HG03439 (cell line): ENCODE data around the gene SLC8A3.
A peak's percentile ranks its signal among the peaks of the same experiment; 100 is the strongest.
"Not testable (repeated sequence)": the region's sequence is repeated elsewhere in the genome, so short reads cannot be mapped to it uniquely, and the experiment has no call there.

Experiments used
- ATAC-seq: cut with Tn5 transposase; IDR thresholded peaks from one replicate; pipeline ENCODE4 v1.9.1; 2021; ENCODE audit warnings: mild to moderate bottlenecking, moderate library complexity; ENCODE audit not compliant: unreplicated experiment

SLC8A3 gene, protein sequence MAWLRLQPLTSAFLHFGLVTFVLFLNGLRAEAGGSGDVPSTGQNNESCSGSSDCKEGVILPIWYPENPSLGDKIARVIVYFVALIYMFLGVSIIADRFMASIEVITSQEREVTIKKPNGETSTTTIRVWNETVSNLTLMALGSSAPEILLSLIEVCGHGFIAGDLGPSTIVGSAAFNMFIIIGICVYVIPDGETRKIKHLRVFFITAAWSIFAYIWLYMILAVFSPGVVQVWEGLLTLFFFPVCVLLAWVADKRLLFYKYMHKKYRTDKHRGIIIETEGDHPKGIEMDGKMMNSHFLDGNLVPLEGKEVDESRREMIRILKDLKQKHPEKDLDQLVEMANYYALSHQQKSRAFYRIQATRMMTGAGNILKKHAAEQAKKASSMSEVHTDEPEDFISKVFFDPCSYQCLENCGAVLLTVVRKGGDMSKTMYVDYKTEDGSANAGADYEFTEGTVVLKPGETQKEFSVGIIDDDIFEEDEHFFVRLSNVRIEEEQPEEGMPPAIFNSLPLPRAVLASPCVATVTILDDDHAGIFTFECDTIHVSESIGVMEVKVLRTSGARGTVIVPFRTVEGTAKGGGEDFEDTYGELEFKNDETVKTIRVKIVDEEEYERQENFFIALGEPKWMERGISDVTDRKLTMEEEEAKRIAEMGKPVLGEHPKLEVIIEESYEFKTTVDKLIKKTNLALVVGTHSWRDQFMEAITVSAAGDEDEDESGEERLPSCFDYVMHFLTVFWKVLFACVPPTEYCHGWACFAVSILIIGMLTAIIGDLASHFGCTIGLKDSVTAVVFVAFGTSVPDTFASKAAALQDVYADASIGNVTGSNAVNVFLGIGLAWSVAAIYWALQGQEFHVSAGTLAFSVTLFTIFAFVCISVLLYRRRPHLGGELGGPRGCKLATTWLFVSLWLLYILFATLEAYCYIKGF

GRCh38 chr14:70188659-70189455 lies at the start of gene SLC8A3:
Gene SLC8A3 (minus strand): TSS chr14:70188951. CDS start chr14:70168422, 20,529 bp downstream.
- ATAC-seq, result peak; percentile 40

- no peak for ATAC-seq
These were observed 49.0 kb upstream of the SLC8A3 start for GRCh38 chr14:70237710-70238109.

GRCh38 chr14:70234066-70234950 lies 45.6 kb upstream of the SLC8A3 start:
- no peak for ATAC-seq

DNA sequence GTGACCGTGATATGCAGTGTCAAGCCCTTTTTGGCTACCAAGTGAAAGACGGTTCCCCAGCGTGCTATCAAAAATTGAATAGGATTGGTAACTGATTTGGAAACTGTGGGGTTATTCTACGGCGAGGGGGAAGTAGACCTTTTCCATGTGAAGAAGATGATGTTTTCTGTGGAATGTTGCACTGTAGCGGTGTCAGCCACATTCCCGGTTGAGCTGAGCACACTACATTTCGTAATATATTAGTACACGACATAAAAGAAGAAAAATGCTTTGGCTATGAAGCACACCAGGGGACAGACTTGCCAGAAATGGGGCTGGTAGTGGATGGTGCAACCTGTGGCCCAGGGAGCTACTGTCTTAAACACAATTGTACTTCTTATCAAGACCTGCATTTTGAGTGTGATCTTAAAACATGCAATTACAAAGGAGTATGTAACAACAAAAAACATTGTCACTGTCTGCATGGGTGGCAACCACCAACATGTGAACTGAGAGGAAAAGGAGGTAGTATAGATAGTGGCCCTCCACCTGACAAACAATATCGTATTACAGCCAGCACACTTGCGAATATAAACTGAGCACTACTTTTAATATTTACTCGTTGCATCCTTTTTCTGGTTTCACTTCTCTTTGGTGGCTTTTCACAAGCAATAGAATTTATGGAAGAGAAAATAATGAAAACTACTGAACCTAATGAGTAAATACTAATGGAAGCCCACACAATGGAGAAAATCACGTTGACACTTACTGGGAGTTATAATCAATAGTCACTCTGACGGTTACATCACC lies 43.2 kb upstream of the SLC8A3 start:
- not testable (repeated sequence) for ATAC-seq

DNA sequence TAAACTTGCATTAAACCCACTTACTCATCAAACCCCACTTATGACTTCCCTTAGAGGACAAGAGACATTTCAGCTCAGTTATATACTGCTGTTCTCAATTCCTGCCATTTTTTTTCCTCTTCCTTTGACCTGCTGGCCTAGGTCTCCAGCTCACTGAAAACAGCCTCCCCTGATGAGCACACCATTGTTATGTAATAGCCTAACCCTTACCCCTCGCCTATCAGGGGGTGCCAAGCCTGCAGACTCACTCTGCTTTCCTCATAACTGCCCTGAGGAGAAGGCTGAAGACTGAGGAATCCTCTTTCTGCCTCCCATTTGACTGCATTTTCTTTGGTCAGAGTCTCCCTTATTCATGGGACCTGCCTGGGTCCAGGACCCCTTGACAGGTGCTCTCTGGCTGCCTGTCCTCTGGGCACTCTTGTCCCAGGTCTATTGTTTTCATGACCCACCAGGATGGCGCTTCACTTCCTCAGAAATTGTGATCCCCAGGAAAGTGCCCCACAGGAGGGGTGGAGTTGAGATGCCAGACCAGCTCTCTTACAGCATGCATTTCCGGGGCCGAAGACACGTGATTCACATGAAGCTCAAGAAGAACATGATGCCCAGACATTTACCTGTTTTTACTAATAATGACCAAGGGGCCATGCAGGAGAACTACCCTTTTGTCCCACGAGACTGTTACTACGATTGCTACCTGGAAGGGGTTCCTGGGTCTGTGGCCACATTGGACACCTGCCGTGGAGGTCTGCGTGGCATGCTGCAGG lies 41.3 kb upstream of the SLC8A3 start:
- ATAC-seq, result not testable (repeated sequence)

DNA sequence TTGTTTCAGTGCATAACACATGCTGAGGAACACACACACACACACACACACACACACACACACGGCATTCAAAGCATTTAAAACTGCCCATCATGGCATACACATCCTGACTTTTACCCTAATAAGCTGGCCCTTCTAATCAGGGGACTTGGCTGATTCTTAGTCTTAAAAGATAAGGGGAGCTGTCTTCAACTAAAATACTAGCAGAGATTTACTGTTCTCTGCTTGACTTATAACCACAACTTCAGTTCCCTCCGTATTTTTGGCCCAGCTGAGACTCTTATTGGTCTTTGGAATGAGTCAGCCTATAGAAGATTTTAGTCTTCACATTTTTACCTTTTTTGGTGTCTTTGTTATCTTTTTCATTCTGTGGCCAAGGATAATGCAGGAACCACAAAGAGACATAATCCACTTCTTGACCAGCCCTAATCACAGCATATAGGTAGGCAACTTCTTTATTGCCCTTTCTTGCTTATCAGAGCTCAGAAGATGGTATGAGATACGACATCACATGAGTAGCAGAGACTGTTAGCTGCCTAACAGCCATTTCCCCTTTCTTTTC lies 25.1 kb upstream of the SLC8A3 start:
- ATAC-seq, result no peak

- no peak for ATAC-seq
These were observed 24.0 kb upstream of the SLC8A3 start for GRCh38 chr14:70212752-70213151.

DNA sequence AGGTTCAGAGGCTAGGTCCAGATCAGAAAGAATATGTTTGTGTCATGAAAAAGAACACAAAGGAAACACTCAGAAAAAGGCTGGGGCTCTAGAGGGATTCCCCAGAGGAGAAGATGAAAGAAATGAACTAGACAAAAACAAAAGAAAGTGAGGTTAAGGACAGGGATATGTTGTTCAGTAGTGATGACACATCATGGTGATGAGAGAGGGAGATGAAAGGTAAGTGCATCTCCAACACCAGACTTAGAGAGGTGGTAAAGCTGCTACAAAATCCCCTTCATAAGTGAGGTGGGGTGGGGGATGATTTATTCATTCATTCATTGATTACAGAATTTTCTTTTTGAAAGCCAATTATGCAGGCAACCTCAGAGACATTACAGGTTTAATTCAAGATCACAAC lies 19.6 kb upstream of the SLC8A3 start:
- no peak for ATAC-seq

DNA sequence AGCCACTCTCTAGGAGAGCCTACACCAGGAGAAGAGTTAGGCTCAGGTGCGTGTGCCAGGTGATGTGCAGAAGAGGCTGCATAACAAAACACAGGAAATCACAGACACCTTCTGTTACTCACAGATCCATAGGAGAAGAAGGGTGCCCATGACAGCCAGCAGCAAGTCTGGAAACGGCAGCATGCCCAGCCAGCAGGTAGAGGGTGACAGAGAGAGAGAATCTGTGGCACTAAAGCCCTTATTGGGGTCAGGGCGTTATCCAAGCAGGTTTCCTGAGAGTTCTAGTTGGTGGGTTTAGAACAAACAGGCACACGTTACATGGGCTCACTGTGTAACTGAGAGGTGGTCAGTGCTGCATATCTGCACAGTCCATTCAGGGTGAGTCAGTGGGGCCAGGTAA lies 14.9 kb upstream of the SLC8A3 start:
- ATAC-seq, result no peak

DNA sequence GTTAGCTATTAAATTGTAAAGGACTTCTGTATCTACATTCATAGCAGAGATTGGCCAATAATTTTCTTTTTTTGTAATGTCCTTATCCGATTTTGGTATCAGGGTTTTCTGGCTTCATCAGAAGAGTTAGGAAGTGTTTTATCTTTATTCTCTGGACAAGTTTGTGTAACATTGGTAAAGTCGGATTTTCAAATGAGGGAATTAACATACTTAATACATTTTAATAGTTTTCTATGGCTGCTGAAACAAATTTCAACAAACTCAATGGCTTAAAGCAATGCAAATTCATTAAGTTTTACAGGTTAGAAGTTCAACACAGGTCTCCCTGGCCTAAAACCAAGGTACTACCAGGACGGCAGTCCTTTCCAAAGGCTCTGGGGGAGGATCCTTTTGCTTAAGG lies 13.2 kb upstream of the SLC8A3 start:
- ATAC-seq, result no peak

DNA sequence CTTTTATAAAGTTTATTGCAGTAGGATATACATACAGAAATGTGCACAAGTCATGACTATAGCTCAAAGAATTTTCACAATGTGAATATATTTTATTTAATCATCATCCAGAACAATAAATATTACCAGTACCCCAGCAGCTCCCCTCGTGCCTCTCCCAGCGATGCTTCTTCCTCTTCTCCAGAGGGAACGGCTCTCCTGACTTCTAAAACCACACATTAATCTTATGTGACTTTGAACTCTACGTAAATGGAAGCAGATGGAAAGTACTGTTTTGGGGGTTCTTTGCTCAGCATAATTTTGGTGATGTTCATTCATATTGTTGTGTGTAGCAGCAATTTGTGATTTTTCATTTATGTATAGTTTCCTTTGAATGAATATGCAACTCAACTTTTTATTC lies 4.6 kb upstream of the SLC8A3 start:
- no peak for ATAC-seq

GRCh38 chr14:70192915-70193314 lies 4.2 kb upstream of the SLC8A3 start:
- no peak for ATAC-seq

DNA sequence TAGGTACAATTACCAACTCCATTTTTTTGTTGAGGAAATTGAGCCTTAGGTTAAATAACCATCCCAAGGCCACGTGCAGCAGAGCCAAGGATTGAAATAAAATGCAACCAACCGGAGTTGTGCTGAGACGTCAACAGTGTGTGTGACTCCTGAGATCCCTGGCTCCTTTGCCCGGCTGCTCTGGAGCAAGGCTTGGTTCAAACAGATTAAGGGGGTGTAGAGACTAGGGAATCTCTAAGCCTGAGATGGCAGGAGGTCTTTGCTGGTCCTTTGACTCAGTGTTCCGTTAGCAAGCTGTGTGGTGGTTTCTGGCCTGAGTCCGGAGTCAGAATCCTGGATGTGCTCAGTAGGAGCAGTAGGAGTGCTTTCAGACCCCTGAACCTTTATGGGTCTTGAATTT lies 1.4 kb upstream of the SLC8A3 start:
- no peak for ATAC-seq

- ATAC-seq, result no peak
These were observed 816 bp upstream of the SLC8A3 start for GRCh38 chr14:70189456-70190077.

DNA sequence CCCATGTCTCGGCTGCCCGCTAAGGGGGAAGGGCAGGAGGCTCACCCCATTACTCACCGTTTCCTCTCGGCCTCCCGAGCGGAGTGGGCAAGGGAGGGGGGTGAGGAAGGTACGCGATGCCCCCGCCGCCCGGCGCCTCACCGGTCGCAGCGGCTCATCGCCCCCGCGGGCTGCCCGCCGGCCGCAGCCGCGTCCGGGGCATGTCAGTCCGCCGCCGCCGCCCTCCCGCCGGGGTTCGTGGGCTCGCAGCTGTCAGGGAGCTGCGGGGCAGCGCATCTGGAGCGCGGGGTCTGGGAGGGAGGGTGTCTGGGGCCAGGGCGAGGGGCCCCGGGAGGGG lies 461 bp downstream of the SLC8A3 start:
- ATAC-seq, result peak; percentile 21

- ATAC-seq, result no peak
These were observed 1.8 kb downstream of the SLC8A3 start for GRCh38 chr14:70186900-70187451.

GRCh38 chr14:70183991-70184390 lies 4.8 kb downstream of the SLC8A3 start:
- peak; percentile 56 for ATAC-seq

DNA sequence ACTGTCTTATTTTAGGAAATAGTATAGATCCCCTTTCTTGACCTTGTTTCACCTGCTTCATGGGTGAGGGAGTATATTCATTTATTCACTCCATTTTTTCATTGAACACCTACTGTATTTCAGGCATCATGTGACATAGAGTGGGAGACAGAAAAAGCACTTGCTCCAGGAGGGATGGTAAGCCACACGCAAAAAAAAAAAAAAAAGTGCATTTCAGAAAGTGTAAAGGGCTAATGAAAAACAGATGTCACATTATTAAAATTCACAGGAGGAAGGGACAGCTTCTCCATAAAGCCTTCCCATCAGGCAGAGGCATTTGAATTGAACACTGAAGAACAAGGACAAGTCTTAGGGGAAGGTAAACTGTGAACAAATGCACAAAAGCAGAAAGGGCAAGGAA lies 7.5 kb downstream of the SLC8A3 start:
- no peak for ATAC-seq
